Hematopoietic multipotent progenitor cell treated with erythropoietin and hydrocortisone succinate and interleukin-3 and kit ligand, for 4 days (in vitro differentiated cells): ENCODE data around the gene FMO1.

Experiments
- DNase-seq: peaks from one replicate; pipeline ENCODE4 v3.0.0-alpha.2; 2015

FMO1 gene

GRCh38 chr1:171236231-171236630 lies 12.1 kb upstream of the FMO1 start:
- peak; percentile 66 for DNase-seq

- DNase-seq = no peak
These were observed 4.4 kb upstream of the FMO1 start for GRCh38 chr1:171243878-171244277.

- peak; percentile 66 for DNase-seq
These were observed 2.7 kb upstream of the FMO1 start for GRCh38 chr1:171245458-171246064.

GRCh38 chr1:171247501-171247900 lies 793 bp upstream of the FMO1 start:
- DNase-seq = no peak

- DNase-seq = no peak
These were observed 547 bp downstream of the FMO1 start for GRCh38 chr1:171248841-171249240.

- no peak for DNase-seq
These were observed 2.0 kb downstream of the FMO1 start for GRCh38 chr1:171250263-171250662.

GRCh38 chr1:171251042-171251951 lies 3.0 kb downstream of the FMO1 start:
- peak; percentile 76 for DNase-seq

- no peak for DNase-seq
These were observed 3.6 kb downstream of the FMO1 start for GRCh38 chr1:171251952-171252300.

- DNase-seq = no peak
These were observed 4.2 kb downstream of the FMO1 start for GRCh38 chr1:171252482-171252881.

GRCh38 chr1:171254859-171255258 lies 6.6 kb downstream of the FMO1 start:
- DNase-seq = no peak

DNA sequence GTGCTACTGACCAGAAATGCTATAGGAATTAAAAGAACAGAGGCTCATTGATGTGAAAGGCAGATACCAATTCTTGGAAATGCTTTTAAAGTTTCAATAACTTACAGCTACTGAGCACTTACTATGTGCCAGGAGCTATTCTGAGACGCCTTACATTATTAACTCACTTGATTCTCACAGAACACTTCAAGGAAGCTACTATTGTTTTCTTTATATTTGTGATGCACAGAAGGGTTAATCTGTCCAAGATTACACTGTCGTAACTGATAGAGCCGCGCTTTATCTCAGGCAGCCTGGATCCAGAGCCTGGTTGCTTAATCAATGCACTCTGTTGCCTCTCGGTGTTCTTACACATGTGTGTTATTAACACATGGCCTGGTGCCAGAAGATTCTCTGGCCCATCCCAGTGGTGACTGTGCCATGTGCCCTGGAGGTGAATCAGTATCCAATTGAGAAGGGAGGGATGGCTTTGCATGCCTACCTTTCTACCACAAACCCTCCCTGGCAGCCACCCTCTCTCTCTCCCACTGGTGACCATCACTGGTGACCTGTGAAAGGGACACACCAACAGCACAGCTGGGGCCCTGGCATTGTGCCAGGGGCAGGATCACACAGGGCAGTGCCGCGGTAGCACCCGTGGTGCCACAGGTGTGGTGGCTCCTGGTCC lies 8.8 kb downstream of the FMO1 start:
- peak; percentile 20 for DNase-seq

- DNase-seq = no peak
These were observed 9.3 kb downstream of the FMO1 start for GRCh38 chr1:171257607-171258076.

- DNase-seq = no peak
These were observed 10.1 kb downstream of the FMO1 start for GRCh38 chr1:171258429-171258828.

DNA sequence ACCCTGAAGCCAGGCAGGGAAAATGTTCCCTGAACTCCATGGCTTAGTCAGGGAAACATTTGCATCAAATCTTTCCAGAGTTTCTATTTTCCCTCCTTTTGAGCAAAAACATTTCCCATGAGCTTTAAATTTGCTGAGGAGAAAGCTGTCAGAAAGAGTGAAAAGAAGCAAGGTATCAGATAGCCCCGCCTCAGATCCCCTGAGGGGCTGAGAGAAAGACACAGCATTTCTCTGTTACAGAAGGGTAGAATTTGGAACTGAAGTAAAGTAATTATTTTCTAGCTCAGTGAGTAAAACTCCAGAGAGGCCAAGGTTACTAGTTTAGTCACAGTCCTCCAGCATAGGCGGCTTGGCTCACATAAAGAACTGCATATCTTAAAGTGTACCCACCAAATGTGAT lies 10.6 kb downstream of the FMO1 start:
- DNase-seq = no peak

GRCh38 chr1:171261336-171261735 lies 13.0 kb downstream of the FMO1 start:
- no peak for DNase-seq

GRCh38 chr1:171263901-171264300 lies 15.6 kb downstream of the FMO1 start:
- no peak for DNase-seq

- DNase-seq = no peak
These were observed 17.4 kb downstream of the FMO1 start for GRCh38 chr1:171265686-171266085.

DNA sequence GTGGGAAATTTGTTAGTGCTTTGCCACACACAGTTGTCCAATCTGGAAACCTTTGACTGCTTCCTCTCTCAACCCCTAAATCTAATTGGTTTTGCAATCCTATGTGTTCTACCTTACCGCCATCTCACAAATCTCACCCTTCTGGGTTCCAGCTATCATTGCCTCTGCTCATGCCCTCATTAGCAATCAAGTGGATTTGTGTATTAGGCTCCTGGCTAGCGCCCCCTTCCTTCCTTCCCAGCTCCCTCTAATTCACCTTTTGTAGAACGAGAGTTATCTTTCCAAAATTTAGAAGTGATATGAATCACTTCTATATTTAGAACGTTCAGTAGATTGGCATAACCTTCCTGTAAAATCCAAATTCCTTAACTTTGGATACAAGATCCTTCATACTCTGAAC lies 18.6 kb downstream of the FMO1 start:
- DNase-seq = no peak

DNA sequence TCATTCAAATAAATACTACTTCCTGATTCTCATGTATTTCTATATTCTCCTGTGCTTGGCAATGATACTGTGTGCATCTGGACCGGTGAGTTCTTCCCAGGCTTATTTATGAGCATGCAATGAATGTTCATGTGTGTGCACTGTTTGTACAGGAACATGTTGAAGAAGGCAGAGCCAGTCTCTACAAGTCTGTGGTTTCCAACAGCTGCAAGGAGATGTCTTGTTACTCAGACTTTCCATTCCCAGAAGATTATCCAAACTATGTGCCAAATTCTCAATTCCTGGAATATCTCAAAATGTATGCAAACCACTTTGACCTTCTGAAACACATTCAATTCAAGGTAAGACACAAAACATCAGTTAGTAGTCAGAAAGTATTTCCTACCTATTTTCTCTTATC lies 19.1 kb downstream of the FMO1 start:
- DNase-seq = no peak

DNA sequence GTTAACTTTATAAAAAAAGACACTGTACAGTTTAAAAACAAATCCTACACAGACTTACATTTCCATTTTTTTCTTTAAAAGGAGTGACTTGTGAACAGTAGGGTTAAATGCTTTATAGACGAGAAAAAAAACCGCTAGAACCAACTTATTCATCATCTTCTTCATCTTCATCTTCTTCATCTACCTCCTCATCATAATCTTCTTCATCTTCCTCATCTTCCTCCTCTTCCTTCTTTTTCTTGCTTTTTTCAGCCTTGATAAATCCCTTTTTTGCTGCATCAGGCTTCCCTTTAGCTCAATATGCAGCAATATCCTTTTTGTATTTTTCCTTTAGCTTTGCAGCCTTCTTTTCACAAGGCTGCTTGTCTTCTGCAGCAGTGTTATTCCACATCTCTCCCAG lies 22.5 kb downstream of the FMO1 start:
- no peak for DNase-seq

DNA sequence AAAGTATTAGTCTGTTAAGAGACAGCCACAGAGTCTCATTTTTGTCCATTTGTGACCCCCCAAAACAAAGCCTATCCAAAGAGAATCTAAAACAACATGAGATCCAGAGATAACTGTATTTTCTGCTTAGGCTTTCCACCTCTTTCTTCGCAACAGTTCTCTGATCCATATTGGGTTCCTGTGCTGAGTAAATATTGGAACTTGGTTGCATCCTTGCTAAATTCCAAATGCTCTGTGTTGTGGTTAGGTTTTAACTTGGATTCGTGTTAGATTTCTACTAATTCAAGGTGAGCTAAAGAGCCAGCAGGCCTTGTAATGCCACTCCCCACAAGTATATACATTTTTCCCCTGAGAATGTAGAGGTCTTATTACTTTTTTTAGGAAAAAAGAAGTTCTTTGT lies 29.2 kb downstream of the FMO1 start:
- DNase-seq = no peak

DNA sequence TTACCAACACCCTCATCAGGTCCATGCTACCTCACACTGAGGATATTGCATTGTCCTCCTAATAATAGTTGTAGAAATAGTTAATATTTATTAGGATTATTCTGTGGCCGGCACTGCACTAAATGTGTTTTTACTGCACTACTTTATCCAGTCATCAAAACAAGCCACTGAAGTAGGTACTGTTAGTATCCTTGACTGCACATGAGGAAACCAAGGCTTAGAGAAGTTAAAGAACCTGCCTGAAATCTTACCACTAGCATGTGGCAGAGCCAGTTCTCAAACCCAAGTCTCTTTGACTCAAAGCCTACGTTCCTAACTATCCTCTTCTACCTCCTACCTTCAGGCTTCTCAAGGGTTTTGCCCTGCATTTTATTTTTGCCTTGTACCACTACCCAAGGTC lies 30.9 kb downstream of the FMO1 start:
- no peak for DNase-seq

GRCh38 chr1:171279678-171280077 lies 31.4 kb downstream of the FMO1 start:
- peak; percentile 49 for DNase-seq

GRCh38 chr1:171280599-171280998 lies 32.3 kb downstream of the FMO1 start:
- no peak for DNase-seq
